Endothelial cell of umbilical vein (primary cell): ENCODE results near the gene CCL11. TPM values are rescaled to one million over a fixed set of nuclear protein-coding genes. Genes with fewer than 3 reads are reported as not detected.

Experiments used
- BruUV-seq: library from RNA; stranded (reverse); fragments of 400-500 nt; replicated peaks from 2 replicates; lab custom pipeline; 2021; lab: Mats Ljungman, UMichigan
- CTCF ChIA-PET: fragments of 300-600, 350-600 bp; sonication (Branson Sonifier 250); formaldehyde crosslinking; loops from one replicate; lab custom pipeline; 2021; ENCODE audit warnings: antibody characterized with exemption, inconsistent platforms; lab: Charles Lee
- POLR2A ChIA-PET: fragments of 300-600, 350-600 bp; sonication (Branson Sonifier 250); formaldehyde crosslinking; loops from one replicate; lab custom pipeline; 2021; ENCODE audit warnings: antibody characterized with exemption, inconsistent platforms; lab: Charles Lee
- DNase-seq: peaks from one replicate; pipeline ENCODE4 v3.0.0-alpha.2; 2011; ENCODE audit warnings: low read depth, low spot score
- FAIRE-seq: peaks from 2 replicates; lab custom pipeline; 2011; peaks lifted over from hg19 to GRCh38; lab: Jason Lieb, UNC
- H2AFZ ChIP-seq: 2 replicates; pipeline ENCODE4 v1.6.0; 2012; ENCODE audit warnings: low read depth, low read length, control low read depth, inconsistent platforms
- H3K27ac ChIP-seq: 2 replicates; pipeline ENCODE4 v1.5.1; 2011; ENCODE audit warnings: low read depth, mild to moderate bottlenecking, control low read depth, low read length, moderate library complexity; ENCODE audit not compliant: insufficient read depth
- H3K27me3 ChIP-seq, 2 experiments: 2 replicates each; pipeline versions ENCODE4 v1.6.0 to v1.6.1; 2011; ENCODE audit warnings: low read length in 2 of 2, mixed read lengths in 1 of 2; ENCODE audit not compliant: control insufficient read depth in 2 of 2, insufficient read depth in 2 of 2
- H3K36me3 ChIP-seq, 2 experiments: 2 replicates in 1 of 2; 3 replicates in 1 of 2; pipeline ENCODE4 v1.5.1; 2011; ENCODE audit warnings: low read length in 2 of 2, mild to moderate bottlenecking in 1 of 2, moderate library complexity in 1 of 2; ENCODE audit not compliant: control insufficient read depth in 2 of 2, insufficient read depth in 2 of 2; ENCODE audit errors: extremely low read depth in 1 of 2
- H3K4me1 ChIP-seq: 3 replicates; pipeline ENCODE4 v1.5.1; 2011; ENCODE audit warnings: mild to moderate bottlenecking, low read length; ENCODE audit not compliant: control insufficient read depth, insufficient read depth; ENCODE audit errors: extremely low read depth
- H3K4me2 ChIP-seq: 2 replicates; pipeline ENCODE4 v1.6.1; 2011; ENCODE audit warnings: low read length, control low read depth, mixed read lengths; ENCODE audit not compliant: insufficient read depth
- H3K4me3 ChIP-seq, 3 experiments: fragments of 200-600 bp in 1 of 3; sonication (generic), shearing (Covaris generic) in 1 of 3; replicated peaks in 1 of 3; 2 replicates each; pipeline ENCODE4 v1.5.1; 2011 to 2016; ENCODE audit warnings: control low read depth in 3 of 3, low read length in 3 of 3, mild to moderate bottlenecking in 2 of 3, inconsistent platforms in 1 of 3, low read depth in 1 of 3, moderate library complexity in 1 of 3; ENCODE audit not compliant: insufficient read depth in 1 of 3
- H3K79me2 ChIP-seq: 2 replicates; pipeline ENCODE4 v1.6.0; 2012; ENCODE audit warnings: low read length, inconsistent platforms; ENCODE audit not compliant: control insufficient read depth, insufficient read depth
- H3K9ac ChIP-seq: replicated peaks from 2 replicates; pipeline ENCODE3; 2011; ENCODE audit warnings: low read length, control low read depth; ENCODE audit not compliant: insufficient read depth; ENCODE audit errors: extremely low read depth
- H3K9me1 ChIP-seq: replicated peaks from 3 replicates; pipeline ENCODE4 v1.6.0; 2011; ENCODE audit warnings: mild to moderate bottlenecking, low read length; ENCODE audit not compliant: control insufficient read depth, insufficient read depth; ENCODE audit errors: extremely low read depth
- H3K9me3 ChIP-seq: replicated peaks from 2 replicates; pipeline ENCODE4 v1.5.1; 2012; ENCODE audit warnings: low read length, inconsistent platforms; ENCODE audit not compliant: control insufficient read depth, insufficient read depth
- H4K20me1 ChIP-seq: replicated peaks from 2 replicates; pipeline ENCODE3; 2011; ENCODE audit warnings: mild to moderate bottlenecking, low read length; ENCODE audit not compliant: control insufficient read depth, insufficient read depth; ENCODE audit errors: extremely low read depth
- CTCF ChIP-seq, 2 donors: IDR thresholded peaks; 1 replicate in 1 of 2; 2 replicates in 1 of 2; pipeline ENCODE4 v1.5.1; 2011; ENCODE audit warnings: low read length in 2 of 2, mild to moderate bottlenecking in 2 of 2, moderate library complexity in 2 of 2, control low read depth in 1 of 2, inconsistent platforms in 1 of 2, low read depth in 1 of 2; ENCODE audit not compliant: insufficient read depth in 1 of 2; ENCODE audit errors: extremely low read depth in 1 of 2
- EZH2 ChIP-seq: IDR thresholded peaks from 2 replicates; pipeline ENCODE4 v1.6.1; 2012; ENCODE audit warnings: borderline replicate concordance, low read depth, mild to moderate bottlenecking, moderate library complexity, low read length, inconsistent platforms; ENCODE audit not compliant: severe bottlenecking
- FOS ChIP-seq: IDR thresholded peaks from 2 replicates; pipeline ENCODE4 v1.6.1; 2011; ENCODE audit warnings: mild to moderate bottlenecking, low read length, moderate library complexity, borderline replicate concordance; ENCODE audit not compliant: insufficient read depth
- GATA2 ChIP-seq: IDR thresholded peaks from 2 replicates; pipeline ENCODE4 v1.7.0; 2011; ENCODE audit warnings: low read depth, mild to moderate bottlenecking, moderate library complexity, mixed read lengths, low read length; ENCODE audit not compliant: insufficient read length, insufficient read depth
- JUN ChIP-seq: IDR thresholded peaks from 2 replicates; pipeline ENCODE4 v1.6.1; 2011; ENCODE audit warnings: borderline replicate concordance, low read depth; ENCODE audit not compliant: insufficient read length, insufficient read depth
- MAX ChIP-seq: IDR thresholded peaks from 2 replicates; pipeline ENCODE4 v1.6.1; 2011; ENCODE audit not compliant: insufficient read depth, insufficient read length
- MYC ChIP-seq: IDR thresholded peaks from one replicate; pipeline ENCODE4 v1.6.1; 2011; ENCODE audit warnings: mild to moderate bottlenecking, low read depth, low read length
- POLR2A ChIP-seq: IDR thresholded peaks from 2 replicates; pipeline ENCODE4 v1.6.1; 2012; ENCODE audit warnings: low read depth, mild to moderate bottlenecking, control low read depth, low read length
- POLR2AphosphoS5 ChIP-seq: IDR thresholded peaks from 2 replicates; pipeline ENCODE4 v1.6.1; 2012; ENCODE audit warnings: low read depth, mild to moderate bottlenecking, control low read depth, low read length, moderate library complexity; ENCODE audit not compliant: insufficient read depth
- dilution Hi-C: fragments of 300-500 bp; cut with MboI; formaldehyde crosslinking; loops from one replicate; pipeline ENCODE4 v1.15.0; 2019; ENCODE audit warnings: low sequenced_read_pairs; ENCODE audit not compliant: extremely low pct_ligation_motif_present
- intact Hi-C: fragments of 100-400 bp; cut with micrococcal nuclease; formaldehyde crosslinking; loops from one replicate; pipeline ENCODE4 v1.10.0; 2022
- polyA plus RNA-seq, 4 experiments: library from polyadenylated mRNA; depleted of rRNA in 3 of 4; stranded (reverse) in 3 of 4; unstranded in 1 of 4; fragments of >200 nt; gene quantifications; 2 replicates each; pipeline versions ENCODE4 v1.2.1 to v1.2.3, GENCODE V29; 2011 to 2012; ENCODE audit warnings: missing spikeins in 1 of 4
- total RNA-seq: library from RNA; stranded (reverse); gene quantifications from 2 replicates; pipeline ENCODE4 v1.2.3, GENCODE V29; 2021

The CCL11 gene
- total and polyA plus RNA-seq, 2 donors (not counting 3 experiments of a cell fraction or from before 2014, with no cell fraction given) = not detected

GRCh38 chr17:34318474-34318873 is 32.9 kb downstream of the CCL11 start:
- intact Hi-C loops (no loop called here), dilution Hi-C loops (loop anchor here (25.0 kb wide), 1 partner anchor 106 kb away; no protein-coding TSS in a partner anchor)
- Histone ChIP-seq H3K27me3 (peaks cover 8 to 15% of the 10 kb centered on the region in 2 experiments), H3K9me1 (no peaks in the 10 kb centered on the region), H2AFZ (no peak overlapping the region), H3K4me3 (no peak overlapping the region), H3K9me3 (no peaks in the 10 kb centered on the region), H3K79me2 (no peaks in the 10 kb centered on the region), H3K9ac (no peak overlapping the region), H3K27ac (no peak overlapping the region), H3K4me1 (no peaks in the 10 kb centered on the region), H3K36me3 (no peaks in the 10 kb centered on the region), H3K4me2 (no peak overlapping the region), H4K20me1 (no peaks in the 10 kb centered on the region)
- FAIRE-seq (no peak), DNase-seq (no peak)
- TF ChIP-seq JUN = no peak
- TF ChIP-seq EZH2 = no peak
- no peak for TF ChIP-seq MYC
- no peak for TF ChIP-seq CTCF (IDR thresholded peaks at IDR 0.05; ENCODE audit: extremely low read depth in 1 of 2, insufficient read depth in 1 of 2, low read depth in 1 of 2, low read length in 2 of 2)
- no peak for TF ChIP-seq POLR2AphosphoS5
- no peak for TF ChIP-seq POLR2A
- TF ChIP-seq GATA2 = no peak
- TF ChIP-seq FOS = no peak
- TF ChIP-seq MAX = no peak
- BruUV-seq = no TSS peak
- ChIA-PET POLR2A (no interaction called here), CTCF (interaction anchor here (1.2 to 3.4 kb wide), 4 partner anchors 15 to 147 kb away, joined by 3 to 12 read pairs (median 6); no protein-coding TSS in a partner anchor)
